Measurements from ENCODE around the gene TICAM1. TPM values are rescaled to one million over a fixed set of nuclear protein-coding genes. Genes with fewer than 3 reads are reported as not detected.
A peak's percentile ranks its signal among the peaks of the same experiment; 100 is the strongest.

The TICAM1 gene
- total and polyA plus RNA-seq, 11 donors, result 3.7 to 13.6 (median 7.0) TPM

DNA sequence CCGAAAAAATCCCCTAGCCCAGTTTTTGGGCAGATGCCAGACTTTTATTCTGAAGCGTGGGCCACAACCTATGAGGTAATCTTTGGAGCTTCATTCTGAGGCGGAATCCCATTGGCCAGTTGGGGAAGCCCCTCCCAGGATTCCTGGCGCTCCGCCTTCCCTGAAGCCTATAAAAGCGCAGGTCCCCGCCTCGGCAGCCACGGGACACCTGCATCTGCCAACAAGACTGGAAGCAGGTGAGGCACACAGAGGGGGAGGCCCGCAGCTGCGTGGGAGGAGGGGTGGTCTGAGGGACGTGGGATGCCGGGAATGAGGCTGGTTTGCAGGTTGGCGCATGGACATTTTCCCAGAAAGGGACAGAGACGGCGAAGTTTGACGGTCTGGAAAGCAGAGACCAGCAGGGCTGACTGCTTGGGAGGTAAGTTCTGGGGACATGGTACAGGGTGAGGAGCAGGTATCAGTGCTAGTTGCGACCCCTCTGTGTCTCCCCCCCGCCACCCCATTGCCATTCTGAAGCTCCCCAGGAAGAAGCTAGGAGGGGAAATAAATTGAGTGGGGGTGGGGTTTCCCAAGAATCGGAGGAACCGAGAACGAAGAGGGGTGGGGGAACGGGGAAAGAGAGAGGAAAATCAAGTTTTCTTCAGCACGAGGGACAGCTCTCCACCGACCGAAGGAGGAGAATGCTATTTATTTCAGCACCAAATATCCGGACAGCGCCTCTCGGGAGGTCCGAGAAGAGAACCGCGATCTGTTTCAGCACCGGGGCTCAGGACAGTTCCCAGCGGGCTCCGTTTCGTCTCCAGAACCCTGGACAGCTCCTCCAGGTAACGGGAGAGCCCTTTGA lies 62.4 kb downstream of the TICAM1 start:
- Histone ChIP-seq H3K9me3 (peaks cover 0 to 2% (median 0%) of the 10 kb centered on the region in 12 donors), H3K27ac (no peak overlapping the region), H3K4me3 (no peak overlapping the region), H3K4me1 (no peaks in the 10 kb centered on the region), H3K27me3 (peaks cover 0 to 4% (median 0%) of the 10 kb centered on the region in 9 donors), H3K36me3 (no peaks in the 10 kb centered on the region)
- WGBS, 4 donors, result 9 to 10% (median 9%) methylated on average over 36 to 37 of the region's 37 CpGs
- DNase-seq, result peak; percentile 75 to 85 (median 83)
- no peak for TF ChIP-seq POLR2A (IDR thresholded peaks at IDR 0.05)
- TF ChIP-seq, protein P1, sequence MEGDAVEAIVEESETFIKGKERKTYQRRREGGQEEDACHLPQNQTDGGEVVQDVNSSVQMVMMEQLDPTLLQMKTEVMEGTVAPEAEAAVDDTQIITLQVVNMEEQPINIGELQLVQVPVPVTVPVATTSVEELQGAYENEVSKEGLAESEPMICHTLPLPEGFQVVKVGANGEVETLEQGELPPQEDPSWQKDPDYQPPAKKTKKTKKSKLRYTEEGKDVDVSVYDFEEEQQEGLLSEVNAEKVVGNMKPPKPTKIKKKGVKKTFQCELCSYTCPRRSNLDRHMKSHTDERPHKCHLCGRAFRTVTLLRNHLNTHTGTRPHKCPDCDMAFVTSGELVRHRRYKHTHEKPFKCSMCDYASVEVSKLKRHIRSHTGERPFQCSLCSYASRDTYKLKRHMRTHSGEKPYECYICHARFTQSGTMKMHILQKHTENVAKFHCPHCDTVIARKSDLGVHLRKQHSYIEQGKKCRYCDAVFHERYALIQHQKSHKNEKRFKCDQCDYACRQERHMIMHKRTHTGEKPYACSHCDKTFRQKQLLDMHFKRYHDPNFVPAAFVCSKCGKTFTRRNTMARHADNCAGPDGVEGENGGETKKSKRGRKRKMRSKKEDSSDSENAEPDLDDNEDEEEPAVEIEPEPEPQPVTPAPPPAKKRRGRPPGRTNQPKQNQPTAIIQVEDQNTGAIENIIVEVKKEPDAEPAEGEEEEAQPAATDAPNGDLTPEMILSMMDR (IDR thresholded peaks at IDR 0.05), result no peak
- peak; percentile 29 to 92 (median 86) for ATAC-seq
- intact Hi-C loops (cut with DNase I), result no loop called here

Small RNAs within 50 kb of the gene (microRNA-seq; reads per million reads assigned to microRNA genes)
- gene MIR7-3, result 0 to 0.77 (median 0.20) reads per million in 4 donors

Other genes starting within 250 kb of the TICAM1 start
- 10 to 100 TPM in 1 of 9 donors, 1 to 10 TPM in 8; 2.8 to 15.1 (median 5.8) TPM for gene TNFAIP8L1, start 192.2 kb downstream of the TICAM1 start, total RNA-seq
- 1 to 10 TPM; 6.1 to 6.2 TPM for gene TNFAIP8L1, start 192.2 kb downstream of the TICAM1 start, polyA plus RNA-seq
- 10 to 100 TPM; 19.1 to 49.1 (median 25.5) TPM for gene MYDGF, start 161.4 kb downstream of the TICAM1 start, total RNA-seq
- 100 to 1,000 TPM in 1 of 2 donors, 10 to 100 TPM in 1; 33.1 to 201 TPM for gene MYDGF, start 161.4 kb downstream of the TICAM1 start, polyA plus RNA-seq
- 10 to 100 TPM; 38.9 to 65.2 (median 47.7) TPM for gene DPP9, start 107.9 kb downstream of the TICAM1 start, total RNA-seq
- gene DPP9, start 107.9 kb downstream of the TICAM1 start, polyA plus RNA-seq, result 10 to 100 TPM; 30.7 to 59.6 TPM
- gene FEM1A, start 40.0 kb downstream of the TICAM1 start, total RNA-seq, result 10 to 100 TPM; 30.7 to 94.0 (median 41.8) TPM
- 10 to 100 TPM; 28.4 to 28.5 TPM for gene FEM1A, start 40.0 kb downstream of the TICAM1 start, polyA plus RNA-seq
- 10 to 100 TPM; 17.4 to 70.9 (median 22.9) TPM for gene PLIN3, start 36.0 kb upstream of the TICAM1 start, total RNA-seq
- 100 to 1,000 TPM in 1 of 2 donors, 1 to 10 TPM in 1; 10.0 to 102 TPM for gene PLIN3, start 36.0 kb upstream of the TICAM1 start, polyA plus RNA-seq
- under 1 TPM in 2 of 9 donors, not detected in 7; 0.43 to 0.70 TPM for gene ARRDC5, start 71.2 kb upstream of the TICAM1 start, total RNA-seq
- under 1 TPM in 1 of 2 donors, not detected in 1; 0.04 TPM for gene ARRDC5, start 71.2 kb upstream of the TICAM1 start, polyA plus RNA-seq
- 1 to 10 TPM in 2 of 9 donors, under 1 TPM in 7; 0.25 to 8.9 (median 0.89) TPM for gene UHRF1, start 77.8 kb upstream of the TICAM1 start, total RNA-seq
- gene UHRF1, start 77.8 kb upstream of the TICAM1 start, polyA plus RNA-seq, result under 1 TPM; 0.34 to 0.69 TPM
- gene KDM4B, start 137.4 kb upstream of the TICAM1 start, total RNA-seq, result 10 to 100 TPM; 21.5 to 36.5 (median 28.1) TPM
- gene KDM4B, start 137.4 kb upstream of the TICAM1 start, polyA plus RNA-seq, result 10 to 100 TPM; 22.6 to 24.3 TPM

Measured in heart left ventricle (tissue), 16 donors.